ENCODE measurements around the gene HM13. TPM values are rescaled to one million over a fixed set of nuclear protein-coding genes. Genes with fewer than 3 reads are reported as not detected.
A peak's percentile ranks its signal among the peaks of the same experiment; 100 is the strongest.

HM13 gene
- total and polyA plus RNA-seq, 9 of the 15 experiments (the other 6 are each of a cell fraction or from before 2014, with no cell fraction given) = 7.7 to 136 (median 74.5) TPM

- peak in 2 of 3 experiments; percentile 0 to 9; a peak in 1 of 6 replicates for TF ChIP-seq CTCF (IDR thresholded peaks at IDR 0.05 in 2 of 3, conservative IDR thresholded peaks at IDR 0.05 in 1 of 3; ENCODE audit: insufficient read depth in 2 of 3, low read depth in 1 of 3, low read length in 3 of 3)
- TF ChIP-seq MXD1 (CRISPR knock-in tag; IDR thresholded peaks at IDR 0.05; ENCODE audit: borderline replicate concordance, poor library complexity, severe bottlenecking) = no peak
- 0 out of 2 replicates have a peak, but pooled peaks have one; percentile 84 for TF ChIP-seq ZNF175 (CRISPR knock-in tag; IDR thresholded peaks at IDR 0.05; ENCODE audit: low read depth)
- TF ChIP-seq ZNF253 (CRISPR knock-in tag; conservative IDR thresholded peaks at IDR 0.05) = no peak
- TF ChIP-seq ZNF282 (CRISPR knock-in tag; IDR thresholded peaks at IDR 0.05) = no peak
- TF ChIP-seq KAT8 (IDR thresholded peaks at IDR 0.05; ENCODE audit: low read depth) = no peak
- no peak for TF ChIP-seq XRCC3 (IDR thresholded peaks at IDR 0.05)
- no peak for TF ChIP-seq ZNF224 (CRISPR knock-in tag; IDR thresholded peaks at IDR 0.05)
- no peak for TF ChIP-seq ZNF57 (CRISPR knock-in tag; IDR thresholded peaks at IDR 0.05)
- no peak for TF ChIP-seq ZNF146 (CRISPR knock-in tag; IDR thresholded peaks at IDR 0.05; ENCODE audit: unreplicated experiment)
- TF ChIP-seq ZNF696 (CRISPR knock-in tag; conservative IDR thresholded peaks at IDR 0.05) = no peak
- 0 out of 2 replicates have a peak, but pooled peaks have one; percentile 81 for TF ChIP-seq ETV5 (CRISPR knock-in tag; IDR thresholded peaks at IDR 0.05; ENCODE audit: low read depth)
- peak; percentile 4; the same call in 1 of the 2 replicates for TF ChIP-seq MECOM (CRISPR knock-in tag; IDR thresholded peaks at IDR 0.05)
- peak; percentile 95; the same call in 1 of the 2 replicates for TF ChIP-seq CAMTA2 (CRISPR knock-in tag; conservative IDR thresholded peaks at IDR 0.05)
- TF ChIP-seq GATA2 (CRISPR knock-in tag; IDR thresholded peaks at IDR 0.05) = peak; percentile 68; the same call in 1 of the 2 replicates
- TF ChIP-seq GTF2A2 (tag; IDR thresholded peaks at IDR 0.05) = no peak
- no peak for TF ChIP-seq TFAM (CRISPR knock-in tag; conservative IDR thresholded peaks at IDR 0.05)
- TF ChIP-seq PTRF (tag; IDR thresholded peaks at IDR 0.05) = peak; percentile 73
- TF ChIP-seq ID3 (CRISPR knock-in tag; IDR thresholded peaks at IDR 0.05) = no peak
- peak; percentile 81 for TF ChIP-seq ID3 (tag; IDR thresholded peaks at IDR 0.05)
- peak; percentile 94 for TF ChIP-seq CEBPG (CRISPR knock-in tag; IDR thresholded peaks at IDR 0.05)
- peak; percentile 91 to 95 for TF ChIP-seq CEBPG (tag; conservative IDR thresholded peaks at IDR 0.05 in 1 of 2, IDR thresholded peaks at IDR 0.05 in 1 of 2)
- peak; percentile 73 for TF ChIP-seq TAF7 (tag; IDR thresholded peaks at IDR 0.05)
- TF ChIP-seq ZNF23 (CRISPR knock-in tag; IDR thresholded peaks at IDR 0.05) = no peak
Measured at GRCh38 chr20:31572701-31573554, 58.7 kb downstream of the HM13 start (continued).
